PC-3 (cell line): ENCODE results near the gene CDK10. TPM values are rescaled to one million over a fixed set of nuclear protein-coding genes. Genes with fewer than 3 reads are reported as not detected.

Experiments used
- ATAC-seq: fragments of 200-7000 bp; cut with Tn5 transposase; 2 replicates; pipeline ENCODE4 v1.9.1; 2020; ENCODE audit warnings: mild to moderate bottlenecking, moderate library complexity
- BruUV-seq: library from RNA; stranded (reverse); fragments of 400-500 nt; replicated peaks from 2 replicates; lab custom pipeline; 2021; lab: Mats Ljungman, UMichigan
- CTCF ChIA-PET: fragments of 300-600 bp; sonication (Branson Sonifier 250); formaldehyde crosslinking; loops from one replicate; lab custom pipeline; 2022; ENCODE audit warnings: antibody characterized with exemption; lab: Charles Lee
- POLR2A ChIA-PET: fragments of 300-600 bp; sonication (Branson Sonifier 250); formaldehyde crosslinking; loops from one replicate; lab custom pipeline; 2022; ENCODE audit warnings: antibody characterized with exemption; ENCODE audit not compliant: unreplicated experiment; lab: Charles Lee
- DNase-seq: peaks from one replicate; pipeline ENCODE4 v3.0.0-alpha.2; 2015
- H2AFZ ChIP-seq: fragments of 300-600 bp; sonication (generic); 2 replicates; pipeline ENCODE4 v1.6.0; 2016; ENCODE audit warnings: antibody characterized with exemption, low read length
- H3F3A ChIP-seq: fragments of 300-600 bp; sonication (generic); one replicate; pipeline ENCODE4 v1.6.0; 2017; ENCODE audit warnings: antibody characterized with exemption, low read length, control low read depth, mild to moderate bottlenecking; ENCODE audit not compliant: unreplicated experiment
- H3K27ac ChIP-seq: fragments of 300-600 bp; sonication (generic); 2 replicates; pipeline ENCODE4 v1.5.1; 2016; ENCODE audit warnings: mild to moderate bottlenecking, low read length
- H3K27me3 ChIP-seq: fragments of 300-600 bp; sonication (generic); 2 replicates; pipeline ENCODE4 v1.6.1; 2016; ENCODE audit warnings: low read length, mixed read lengths
- H3K36me3 ChIP-seq: fragments of 300-600 bp; sonication (generic); 2 replicates; pipeline ENCODE4 v1.6.1; 2016; ENCODE audit warnings: low read depth, mixed run types, low read length, mixed read lengths
- H3K4me1 ChIP-seq: fragments of 300-600 bp; sonication (generic); 2 replicates; pipeline ENCODE4 v1.5.1; 2016; ENCODE audit warnings: low read length; ENCODE audit not compliant: insufficient read depth
- H3K4me2 ChIP-seq: fragments of 300-600 bp; sonication (generic); 2 replicates; pipeline ENCODE4 v1.6.0; 2016; ENCODE audit warnings: low read length
- H3K4me3 ChIP-seq: fragments of 300-600 bp; sonication (generic); 2 replicates; pipeline ENCODE4 v1.5.1; 2016; ENCODE audit warnings: mild to moderate bottlenecking, low read length, mixed read lengths
- H3K79me2 ChIP-seq: fragments of 300-600 bp; sonication (generic); 2 replicates; pipeline ENCODE4 v1.6.1; 2017; ENCODE audit warnings: low read length, mixed read lengths
- H3K9ac ChIP-seq: fragments of 300-600 bp; sonication (generic); 2 replicates; pipeline ENCODE4 v1.6.0; 2016; ENCODE audit warnings: mild to moderate bottlenecking, low read length
- H3K9me2 ChIP-seq: fragments of 300-600 bp; sonication (generic); replicated peaks from 2 replicates; pipeline ENCODE4 v1.6.1; 2016; ENCODE audit warnings: mixed run types, low read length, mixed read lengths
- H3K9me3 ChIP-seq: fragments of 300-600 bp; sonication (generic); 2 replicates; pipeline ENCODE4 v1.6.1; 2016; ENCODE audit warnings: low read length, mixed read lengths
- H4K20me1 ChIP-seq: fragments of 300-600 bp; sonication (generic); 2 replicates; pipeline ENCODE4 v1.6.1; 2016; ENCODE audit warnings: low read length, mixed read lengths
- EZH2 ChIP-seq: fragments of 300-600 bp; sonication (generic); IDR thresholded peaks from one replicate; pipeline ENCODE4 v1.6.1; 2017; ENCODE audit warnings: antibody characterized with exemption, mild to moderate bottlenecking, low read length; ENCODE audit not compliant: unreplicated experiment
- EZH2phosphoT487 ChIP-seq: fragments of 300-600 bp; sonication (generic); IDR thresholded peaks from 2 replicates; pipeline ENCODE4 v1.6.1; 2018; ENCODE audit warnings: mild to moderate bottlenecking, antibody characterized with exemption, low read length, borderline replicate concordance
- intact Hi-C: fragments of 100-400 bp; cut with micrococcal nuclease; formaldehyde crosslinking; loops from 2 replicates; pipeline ENCODE4 v1.9.0; 2023
- total RNA-seq: library from RNA; depleted of rRNA; stranded (reverse); fragments of >200 nt; gene quantifications from 2 replicates; pipeline ENCODE4 v1.2.3, GENCODE V29; 2014
- TF ChIP-seq, protein P1 (sequence below): fragments of 300-600 bp; sonication (generic); conservative IDR thresholded peaks from 2 replicates; pipeline ENCODE4 v1.5.1; 2017; ENCODE audit warnings: antibody characterized with exemption, low read depth, mild to moderate bottlenecking, low read length

Gene CDK10
- total RNA-seq, 1 experiment from 2014 or later: 50.0 TPM

DNA sequence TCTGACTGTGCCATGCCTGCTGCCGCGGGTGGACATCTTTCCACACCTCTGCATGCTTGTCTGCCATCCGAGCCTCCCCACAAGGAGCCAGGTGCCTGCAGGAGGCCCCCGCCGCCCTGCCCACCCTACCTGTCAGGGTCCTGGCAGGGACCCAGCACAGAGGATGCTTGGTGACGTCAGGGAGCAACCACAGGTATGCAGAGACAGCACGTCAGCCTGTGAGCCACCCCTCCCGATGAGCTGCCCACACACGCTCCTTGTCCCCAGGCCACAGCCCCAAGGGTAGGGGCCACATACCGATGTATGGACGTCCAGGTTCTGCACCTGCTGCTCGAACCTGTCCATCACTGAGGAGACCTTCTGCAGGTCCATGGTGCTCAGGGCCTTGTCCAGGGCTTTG, 39.6 kb upstream of the CDK10 start:
- Histone ChIP-seq H3K79me2 (no peaks in the 10 kb centered on the region), H3K9ac (no peak overlapping the region), H2AFZ (no peak overlapping the region), H3K27ac (no peak overlapping the region), H3K36me3 (no peaks in the 10 kb centered on the region; the same call in 1 of the 2 replicates), H3F3A (no peaks in the 10 kb centered on the region), H3K4me3 (no peak overlapping the region), H3K4me1 (no peaks in the 10 kb centered on the region), H3K27me3 (no peaks in the 10 kb centered on the region), H3K9me3 (no peaks in the 10 kb centered on the region), H3K4me2 (no peak overlapping the region), H4K20me1 (no peaks in the 10 kb centered on the region), H3K9me2 (no peaks in the 10 kb centered on the region)
- no TSS peak for BruUV-seq
- ChIA-PET CTCF (interaction anchor here (0.6 kb wide), 1 partner anchor 44 kb away, joined by 5 read pairs; no protein-coding TSS in a partner anchor), POLR2A (no interaction called here)
- no peak for TF ChIP-seq EZH2
- TF ChIP-seq EZH2phosphoT487: no peak
- TF ChIP-seq, protein P1, sequence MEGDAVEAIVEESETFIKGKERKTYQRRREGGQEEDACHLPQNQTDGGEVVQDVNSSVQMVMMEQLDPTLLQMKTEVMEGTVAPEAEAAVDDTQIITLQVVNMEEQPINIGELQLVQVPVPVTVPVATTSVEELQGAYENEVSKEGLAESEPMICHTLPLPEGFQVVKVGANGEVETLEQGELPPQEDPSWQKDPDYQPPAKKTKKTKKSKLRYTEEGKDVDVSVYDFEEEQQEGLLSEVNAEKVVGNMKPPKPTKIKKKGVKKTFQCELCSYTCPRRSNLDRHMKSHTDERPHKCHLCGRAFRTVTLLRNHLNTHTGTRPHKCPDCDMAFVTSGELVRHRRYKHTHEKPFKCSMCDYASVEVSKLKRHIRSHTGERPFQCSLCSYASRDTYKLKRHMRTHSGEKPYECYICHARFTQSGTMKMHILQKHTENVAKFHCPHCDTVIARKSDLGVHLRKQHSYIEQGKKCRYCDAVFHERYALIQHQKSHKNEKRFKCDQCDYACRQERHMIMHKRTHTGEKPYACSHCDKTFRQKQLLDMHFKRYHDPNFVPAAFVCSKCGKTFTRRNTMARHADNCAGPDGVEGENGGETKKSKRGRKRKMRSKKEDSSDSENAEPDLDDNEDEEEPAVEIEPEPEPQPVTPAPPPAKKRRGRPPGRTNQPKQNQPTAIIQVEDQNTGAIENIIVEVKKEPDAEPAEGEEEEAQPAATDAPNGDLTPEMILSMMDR: no peak
- intact Hi-C loops: no loop called here
- ATAC-seq (no peak), DNase-seq (peak; percentile 42)

DNA sequence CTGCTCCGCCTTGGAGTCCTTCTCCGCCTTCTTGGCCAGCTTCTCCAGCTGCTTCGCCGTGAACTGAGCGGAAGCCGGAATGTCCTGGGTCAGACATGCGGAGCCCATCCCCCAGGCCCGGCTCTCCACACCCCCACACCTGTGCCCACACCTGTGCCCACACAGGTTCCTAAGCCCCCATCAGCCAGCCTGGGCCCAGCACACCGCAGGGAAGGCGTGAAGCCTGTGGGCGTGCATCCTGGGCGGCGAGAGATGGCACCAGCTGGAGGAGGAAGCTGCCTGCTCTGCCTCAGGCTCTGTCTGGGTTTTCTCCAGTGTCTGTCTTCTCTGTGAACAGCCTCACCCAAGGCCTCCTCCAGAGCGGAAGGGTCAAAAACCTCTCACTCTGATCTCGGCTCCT, 34.9 kb upstream of the CDK10 start:
- no TSS peak for BruUV-seq
- intact Hi-C loops: no loop called here
- no peaks in the 10 kb centered on the region for H4K20me1 ChIP-seq
- peaks cover 26% of the 10 kb centered on the region for H3K79me2 ChIP-seq
- no peak overlapping the region for H3K4me3 ChIP-seq
- no peaks in the 10 kb centered on the region for H3K9me3 ChIP-seq
- no peaks in the 10 kb centered on the region for H3K27me3 ChIP-seq
- H3K9me2 ChIP-seq: no peaks in the 10 kb centered on the region
- TF ChIP-seq, protein P1: no peak
- TF ChIP-seq EZH2phosphoT487 (no peak), EZH2 (no peak)
- H3F3A ChIP-seq: no peaks in the 10 kb centered on the region
- H2AFZ ChIP-seq: no peak overlapping the region
- H3K36me3 ChIP-seq: no peaks in the 10 kb centered on the region; the same call in 1 of the 2 replicates
- no peak overlapping the region for H3K27ac ChIP-seq
- DNase-seq (no peak), ATAC-seq (no peak)
- no peak overlapping the region for H3K9ac ChIP-seq
- H3K4me2 ChIP-seq: no peak overlapping the region
- ChIA-PET CTCF (no interaction called here), POLR2A (no interaction called here)
- no peaks in the 10 kb centered on the region; the same call in 1 of the 2 replicates for H3K4me1 ChIP-seq

DNA sequence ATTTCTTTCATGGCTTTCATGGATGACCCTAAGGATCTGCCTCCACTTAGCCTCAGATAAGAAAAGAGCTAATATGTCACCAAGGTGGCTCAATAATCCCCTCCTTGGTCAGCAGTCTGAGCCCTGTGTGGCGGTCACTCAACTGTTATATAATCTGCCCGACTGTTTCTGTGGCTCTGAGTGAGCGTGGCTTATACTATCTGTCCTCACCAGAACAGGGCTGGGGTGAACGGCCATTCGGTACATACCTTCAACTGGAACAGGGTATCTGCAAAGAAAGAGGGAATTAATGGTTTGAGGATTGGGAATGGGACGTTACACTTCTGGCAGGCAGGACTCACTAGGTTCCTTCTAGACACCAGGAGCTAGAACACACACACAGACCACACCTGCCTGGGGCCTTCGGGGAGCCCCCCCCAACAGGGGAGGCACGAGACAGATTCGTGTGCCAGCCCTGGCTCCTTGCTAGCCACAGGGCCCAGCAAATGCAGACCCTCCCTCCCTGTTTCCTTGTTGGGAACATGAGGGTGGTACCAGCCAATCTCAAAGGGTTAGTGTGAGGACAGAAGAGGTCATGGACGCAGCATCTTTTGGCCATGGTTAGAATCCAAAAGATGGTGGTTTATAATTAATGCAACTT, 32.7 kb upstream of the CDK10 start:
- Histone ChIP-seq H3K79me2 (peaks cover 43% of the 10 kb centered on the region), H3F3A (no peaks in the 10 kb centered on the region)

More for the DNA sequence above, 32.7 kb upstream of the CDK10 start:
- POLR2A ChIA-PET: no interaction called here
- Histone ChIP-seq H2AFZ (no peak overlapping the region), H3K27me3 (no peaks in the 10 kb centered on the region), H3K4me1 (no peaks in the 10 kb centered on the region; the same call in 1 of the 2 replicates), H3K9me3 (no peaks in the 10 kb centered on the region), H3K4me3 (no peak overlapping the region), H3K9ac (no peak overlapping the region), H4K20me1 (no peaks in the 10 kb centered on the region), H3K27ac (no peak overlapping the region), H3K4me2 (no peak overlapping the region), H3K9me2 (no peaks in the 10 kb centered on the region), H3K36me3 (no peaks in the 10 kb centered on the region)
- DNase-seq (no peak), ATAC-seq (no peak)
- no peak for TF ChIP-seq EZH2
- TF ChIP-seq, protein P1: no peak
- no peak for TF ChIP-seq EZH2phosphoT487
- BruUV-seq: no TSS peak
- CTCF ChIA-PET: no interaction called here
- intact Hi-C loops: no loop called here
